ENCODE data around the gene PCCA.

PCCA gene

DNA sequence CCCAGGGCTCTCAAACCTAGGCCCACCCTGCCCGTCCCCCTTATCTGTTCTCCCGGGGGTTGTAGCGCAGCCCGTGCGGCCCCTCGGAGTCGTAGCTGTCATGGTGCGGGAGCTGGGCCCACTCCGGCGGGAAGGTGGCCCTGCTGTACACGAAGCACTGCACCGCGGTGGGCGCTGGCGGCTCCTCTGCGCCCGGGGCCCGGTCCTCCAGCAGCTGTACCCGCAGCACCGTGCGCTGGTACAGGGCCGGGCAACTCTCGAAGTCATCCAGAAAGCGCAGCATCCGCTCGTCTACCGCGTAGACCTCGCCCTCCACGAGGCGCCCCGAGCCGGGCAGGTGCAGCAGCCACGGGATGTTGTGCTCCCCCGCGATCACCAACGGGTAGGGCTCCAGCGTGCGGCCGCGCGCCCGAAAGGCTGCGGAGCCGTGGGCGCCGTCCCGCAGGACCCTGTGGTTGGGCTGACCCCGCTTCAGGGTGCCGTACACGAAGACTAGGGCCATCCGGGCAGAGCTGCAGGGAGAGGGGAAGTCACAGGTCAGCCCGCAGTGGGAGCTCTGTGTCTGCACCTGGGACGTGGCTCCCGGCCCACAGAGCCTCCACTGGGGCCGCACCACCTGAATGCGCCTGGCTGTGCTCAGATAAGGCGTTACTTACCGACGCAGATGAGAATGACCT is 443.3 kb downstream of the PCCA start:
- no peak for DNase-seq

DNA sequence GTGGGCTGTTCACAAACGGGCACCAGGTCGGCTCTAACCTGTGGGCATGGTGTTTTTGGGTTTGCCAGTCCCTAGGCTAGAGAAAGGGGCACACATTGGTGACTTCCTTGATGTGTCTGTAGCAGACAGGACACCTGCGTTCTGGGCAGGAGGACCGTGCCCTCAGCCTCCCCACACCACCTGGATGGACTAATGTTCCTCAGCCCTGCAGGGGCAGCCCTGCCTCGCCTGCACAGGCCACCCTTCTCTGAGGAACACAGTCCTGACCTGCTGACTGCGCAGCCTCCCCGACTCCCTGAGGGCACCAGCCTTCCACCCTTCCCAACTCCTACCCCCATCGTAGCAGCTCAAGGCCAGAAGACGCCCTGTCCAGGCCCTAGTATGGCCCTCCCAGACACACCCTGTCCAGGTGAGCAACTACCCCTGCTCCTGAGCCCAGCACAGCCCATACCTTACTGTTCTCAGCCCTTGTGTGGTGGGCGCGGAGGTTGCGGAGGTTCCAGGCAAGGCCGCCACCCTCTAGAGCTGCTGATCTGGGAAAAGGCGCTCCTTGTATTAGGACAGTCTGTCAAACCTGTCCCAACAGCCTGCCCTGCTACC is 444.0 kb downstream of the PCCA start:
- DNase-seq, result no peak

DNA sequence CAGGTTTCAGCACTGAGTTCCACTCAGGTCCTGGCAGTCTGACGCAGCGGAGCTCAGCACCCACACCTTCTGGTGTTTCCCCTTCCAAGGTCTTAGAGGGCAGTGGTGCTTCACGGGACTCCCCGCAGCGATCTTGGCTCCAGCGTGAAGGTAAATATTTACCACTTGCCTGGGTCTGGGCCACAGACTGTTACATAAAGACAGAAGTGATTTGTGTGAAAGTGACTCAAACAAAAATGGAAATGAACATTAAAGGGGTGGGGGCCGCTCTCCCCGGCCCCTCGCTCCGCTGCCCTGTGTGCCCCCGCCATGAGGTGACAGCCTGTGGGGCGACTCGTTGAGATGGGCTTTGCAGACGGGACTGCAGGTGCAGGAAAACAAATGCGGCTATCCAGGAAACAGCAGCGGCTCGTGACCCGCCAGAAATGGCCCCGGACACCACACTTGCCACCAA is 444.7 kb downstream of the PCCA start:
- no peak for DNase-seq

DNA sequence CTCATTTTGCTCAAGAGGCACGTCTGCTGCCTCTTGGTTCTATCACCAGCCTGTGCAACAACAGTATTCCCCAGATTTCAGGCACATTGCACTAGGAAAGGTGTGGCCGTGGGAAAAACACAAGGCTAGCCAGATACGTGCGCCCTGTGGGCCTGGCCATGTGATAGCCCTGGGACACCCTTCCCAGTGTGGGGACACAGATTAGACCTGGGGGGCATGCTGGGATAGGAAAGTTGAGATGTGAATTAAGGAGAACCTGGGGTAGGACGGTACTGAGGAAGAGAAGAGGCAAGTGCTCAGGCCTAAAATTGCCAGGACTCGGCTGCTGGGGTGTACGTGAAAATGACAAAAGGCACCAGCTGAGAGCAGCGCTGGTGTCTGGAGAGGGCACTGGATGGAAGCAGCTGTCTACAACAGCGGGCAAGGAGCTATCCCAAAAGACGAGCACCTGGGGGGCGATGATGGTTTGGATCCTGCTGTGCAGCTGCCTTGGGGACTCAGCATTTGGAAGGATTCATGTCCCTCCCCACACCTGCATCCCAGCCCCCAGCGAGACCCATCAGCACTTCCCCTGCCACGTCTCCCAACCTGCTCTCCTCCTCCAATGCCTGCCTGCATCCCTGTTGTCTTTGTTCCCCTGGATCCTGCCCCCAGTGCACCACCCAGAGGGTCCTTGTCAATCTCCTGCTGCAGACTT is 445.4 kb downstream of the PCCA start:
- no peak for DNase-seq

DNA sequence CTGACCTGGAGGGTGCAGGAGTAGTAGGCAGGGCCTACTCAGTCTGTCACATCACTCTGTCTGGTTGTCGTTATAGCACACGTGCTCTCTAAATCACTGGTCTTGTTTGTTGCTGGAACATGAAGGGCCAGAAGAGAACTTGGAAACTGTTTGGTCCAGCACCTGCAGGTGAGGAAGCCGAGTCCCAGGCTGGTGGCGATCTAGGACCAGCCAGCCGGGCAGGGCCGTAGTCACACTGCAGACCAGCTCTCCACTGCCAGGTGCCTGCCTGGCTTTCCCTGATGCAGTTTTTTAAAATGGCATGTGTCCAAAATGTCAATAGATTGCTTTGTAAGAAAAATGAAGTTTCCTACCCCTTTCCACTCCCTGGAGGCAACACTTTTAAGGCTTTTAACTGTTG is 446.0 kb downstream of the PCCA start:
- no peak for DNase-seq

DNA sequence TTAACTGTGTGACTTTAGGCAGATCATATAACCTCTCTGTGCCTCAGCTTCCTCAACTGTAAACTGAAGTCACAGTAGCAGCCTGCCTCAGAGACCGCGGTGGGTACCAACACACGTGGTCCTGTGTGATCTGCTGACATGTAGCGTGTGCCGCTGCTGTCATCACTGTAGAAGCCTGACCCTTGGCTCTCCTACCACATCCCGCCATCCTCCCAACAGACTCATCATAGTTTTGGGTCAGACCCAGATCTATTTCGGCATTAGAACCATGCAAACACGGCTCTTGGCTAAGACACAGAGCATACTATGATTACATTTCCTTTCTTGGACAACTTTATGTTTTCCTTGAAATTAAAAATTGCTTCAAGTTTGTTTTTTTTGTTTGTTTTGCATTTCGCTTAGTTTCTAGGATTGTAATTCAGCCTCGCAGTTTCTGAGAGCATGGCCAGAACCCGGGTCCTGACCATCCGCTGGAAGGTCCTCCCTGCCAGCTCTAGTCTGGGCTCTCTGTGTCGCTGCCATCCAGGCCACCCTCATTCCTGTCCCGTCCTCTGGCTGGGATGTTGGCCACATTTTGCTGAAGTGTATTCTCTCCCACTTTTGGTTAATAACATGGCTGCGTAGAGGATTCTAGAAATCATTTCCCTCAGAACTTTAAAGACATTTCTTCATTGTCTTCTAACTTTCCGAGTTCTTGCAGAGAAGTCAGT is 446.7 kb downstream of the PCCA start:
- DNase-seq, result no peak

DNA sequence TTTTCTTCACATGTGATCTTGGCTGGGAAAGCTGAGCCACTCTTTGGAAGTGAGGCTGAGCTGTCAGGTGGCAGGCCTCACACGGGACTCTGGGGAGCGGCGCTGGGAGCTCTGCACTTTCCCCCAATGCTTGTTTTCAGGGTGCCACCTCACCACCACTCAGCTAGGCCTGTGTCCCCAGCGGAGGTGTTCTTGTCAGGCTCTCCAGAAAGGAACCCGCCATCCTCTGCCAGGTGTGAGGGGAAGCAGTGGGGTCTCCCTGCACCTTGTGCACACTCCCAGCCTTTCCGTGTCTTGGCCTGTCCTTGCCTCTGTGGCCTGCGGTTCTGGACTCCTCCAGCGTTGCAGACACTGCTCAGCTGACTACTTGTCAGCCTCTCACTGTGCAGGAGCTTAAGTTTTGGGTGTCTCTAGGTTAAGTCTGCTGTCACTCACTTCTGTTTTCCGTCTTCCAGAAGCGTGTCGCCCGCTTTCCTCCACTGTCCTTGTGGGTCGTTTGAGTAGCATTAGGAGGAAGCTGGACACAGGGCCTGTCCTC is 447.8 kb downstream of the PCCA start:
- DNase-seq, result no peak

DNA sequence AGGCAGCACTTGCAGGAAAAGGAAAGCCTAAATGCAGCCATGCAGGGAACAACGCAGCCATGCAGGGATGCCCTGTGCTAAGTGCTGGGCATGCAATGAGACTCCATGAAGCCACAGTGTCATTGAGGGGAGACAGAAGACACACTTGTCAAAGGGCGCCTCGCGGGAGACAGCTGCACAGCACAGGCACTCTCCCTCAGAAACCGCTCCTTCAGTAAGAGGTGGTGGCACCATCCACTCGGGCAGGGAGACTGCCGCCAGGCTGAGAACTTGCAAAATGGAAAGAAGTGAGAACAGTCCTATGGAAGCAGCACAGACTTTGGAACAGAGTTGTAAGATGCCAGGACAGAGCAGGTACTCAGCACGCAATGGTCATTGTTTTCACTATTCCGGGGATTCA is 448.6 kb downstream of the PCCA start:
- no peak for DNase-seq

DNA sequence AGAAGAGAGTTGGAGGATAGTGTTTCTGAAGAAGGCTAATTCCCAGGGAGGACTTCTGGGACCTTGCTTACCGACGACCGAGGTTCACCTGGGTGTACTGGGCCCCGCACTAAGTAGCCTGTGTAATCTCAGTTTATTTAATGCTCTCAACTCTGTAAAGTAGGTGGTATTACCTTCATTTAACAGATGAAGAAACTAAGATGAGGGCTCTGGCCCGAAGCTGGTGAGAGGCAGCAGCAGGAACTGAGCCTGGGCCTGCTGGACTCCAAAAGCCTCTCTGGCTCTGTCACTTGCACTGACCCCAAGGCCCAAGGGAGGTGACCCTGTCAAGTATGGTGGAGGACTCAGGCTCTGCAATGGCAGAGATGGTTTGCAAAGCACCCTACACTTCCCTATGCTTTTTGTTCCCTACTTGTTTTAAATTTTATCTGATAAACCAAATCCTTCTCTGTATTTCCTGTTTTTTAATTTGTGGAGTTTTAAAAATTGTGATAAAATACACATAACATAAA is 449.1 kb downstream of the PCCA start:
- DNase-seq, result no peak

DNA sequence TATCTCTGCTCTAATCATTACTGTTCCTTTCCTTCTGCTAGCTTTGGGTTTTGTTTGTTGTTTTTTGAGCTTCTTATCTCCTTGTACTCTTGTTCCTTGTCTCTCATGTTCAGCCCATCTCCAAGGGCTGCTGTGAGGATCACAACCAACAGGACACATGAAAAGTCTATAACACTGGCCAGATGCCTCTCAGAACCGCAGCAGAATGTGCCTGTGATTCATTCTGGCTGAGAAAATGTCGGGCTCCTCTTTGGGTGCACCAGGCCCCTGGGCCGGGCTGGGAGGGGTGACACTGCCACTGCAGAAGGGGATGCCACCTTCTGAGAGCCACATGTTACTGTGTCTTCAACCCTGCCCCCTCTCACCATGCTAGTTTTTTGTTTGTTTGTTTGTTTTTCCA is 451.7 kb downstream of the PCCA start:
- no peak for DNase-seq

DNA sequence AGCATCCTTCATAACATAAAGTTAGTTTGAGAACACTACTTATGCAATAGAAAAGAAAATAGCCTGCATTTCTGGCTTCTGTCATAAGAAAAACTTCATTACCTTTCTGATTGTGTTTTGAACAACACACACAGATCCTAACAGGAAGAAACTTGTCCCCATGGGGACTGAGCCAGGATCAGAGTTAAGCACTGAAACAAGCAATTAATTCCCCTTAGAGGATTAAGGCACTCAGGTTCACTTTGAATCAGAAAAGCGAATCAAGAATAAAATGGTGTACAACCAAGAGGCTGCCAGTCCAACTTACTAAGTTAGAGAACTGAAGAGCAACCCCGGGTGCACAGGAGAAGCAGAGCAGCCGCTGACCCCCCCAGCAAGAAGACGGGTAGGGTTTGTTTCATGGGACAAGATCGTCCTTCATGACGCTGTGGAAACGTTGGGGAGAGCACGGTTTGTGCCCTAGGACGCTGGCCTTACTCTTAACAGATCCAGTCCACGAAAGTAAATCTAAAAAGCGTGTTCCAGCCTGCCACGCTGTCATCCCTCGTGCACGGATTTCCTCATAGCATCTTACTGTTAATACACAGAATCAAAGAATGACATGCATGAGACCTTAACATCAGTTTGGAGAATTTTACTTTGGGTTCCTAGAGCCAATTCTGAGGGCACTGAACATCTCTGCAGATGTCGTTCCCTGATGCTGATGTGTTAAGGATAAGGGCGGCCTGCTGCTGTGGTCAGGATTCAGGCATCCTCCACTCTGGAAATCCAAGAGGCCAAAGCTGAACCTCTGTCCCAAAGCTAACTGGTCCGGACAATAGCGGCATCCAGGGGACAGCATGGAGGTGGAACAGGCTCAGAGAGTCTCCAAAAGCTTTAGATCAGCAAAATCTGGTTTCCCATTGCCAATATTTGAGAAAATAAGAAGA is 453.3 kb downstream of the PCCA start:
- DNase-seq, result no peak

DNA sequence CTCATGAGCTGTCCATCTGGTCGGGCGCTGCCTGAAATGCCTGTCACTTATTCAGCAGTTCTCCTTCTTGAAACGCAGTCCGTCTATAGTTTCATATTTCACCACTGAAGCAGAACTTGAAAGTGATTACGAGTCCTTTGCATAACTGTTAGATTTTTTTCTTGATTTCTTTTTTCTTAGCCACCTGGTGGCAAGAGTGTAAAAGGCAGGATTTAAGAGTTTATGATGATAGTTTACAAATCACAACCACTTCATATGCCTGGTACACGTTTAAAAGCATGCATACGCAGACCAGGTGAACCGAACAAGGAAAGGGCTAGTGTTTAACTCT is 453.9 kb downstream of the PCCA start:
- DNase-seq, result no peak

DNA sequence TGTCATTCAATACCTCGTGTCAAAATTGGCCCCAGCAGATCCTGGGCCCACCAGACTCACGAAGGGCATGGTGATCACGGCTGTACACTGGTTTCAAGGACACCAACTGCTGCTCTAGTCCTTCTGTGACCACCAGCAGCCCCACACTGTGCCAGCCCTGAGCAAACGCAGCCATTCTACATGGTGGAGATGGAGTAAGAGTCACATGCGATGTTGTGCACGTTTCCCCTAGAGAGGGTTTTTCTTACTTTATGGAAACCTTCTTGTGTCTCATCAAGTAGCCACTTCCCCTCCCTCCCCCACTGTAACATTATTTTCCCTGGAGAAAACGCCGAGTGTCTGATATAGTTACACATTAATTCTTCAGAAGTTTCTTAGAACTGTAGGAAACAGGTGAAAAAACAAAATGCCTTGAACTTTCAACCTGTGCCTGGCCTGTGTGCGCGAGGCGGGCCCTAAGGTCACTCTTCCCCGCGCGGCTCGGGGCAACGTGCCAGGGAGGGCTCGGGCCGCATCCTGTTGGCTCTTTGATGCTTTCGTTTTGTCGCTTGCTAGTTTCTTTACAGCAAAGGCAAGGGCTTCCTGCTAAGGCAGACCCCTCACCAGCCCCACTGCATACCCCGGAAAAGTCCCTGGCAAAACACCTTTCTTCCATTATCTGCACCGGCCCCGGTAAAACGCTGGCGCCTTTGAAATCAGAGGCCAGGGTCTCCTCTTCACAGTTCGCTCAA is 455.1 kb downstream of the PCCA start:
- no peak for DNase-seq

DNA sequence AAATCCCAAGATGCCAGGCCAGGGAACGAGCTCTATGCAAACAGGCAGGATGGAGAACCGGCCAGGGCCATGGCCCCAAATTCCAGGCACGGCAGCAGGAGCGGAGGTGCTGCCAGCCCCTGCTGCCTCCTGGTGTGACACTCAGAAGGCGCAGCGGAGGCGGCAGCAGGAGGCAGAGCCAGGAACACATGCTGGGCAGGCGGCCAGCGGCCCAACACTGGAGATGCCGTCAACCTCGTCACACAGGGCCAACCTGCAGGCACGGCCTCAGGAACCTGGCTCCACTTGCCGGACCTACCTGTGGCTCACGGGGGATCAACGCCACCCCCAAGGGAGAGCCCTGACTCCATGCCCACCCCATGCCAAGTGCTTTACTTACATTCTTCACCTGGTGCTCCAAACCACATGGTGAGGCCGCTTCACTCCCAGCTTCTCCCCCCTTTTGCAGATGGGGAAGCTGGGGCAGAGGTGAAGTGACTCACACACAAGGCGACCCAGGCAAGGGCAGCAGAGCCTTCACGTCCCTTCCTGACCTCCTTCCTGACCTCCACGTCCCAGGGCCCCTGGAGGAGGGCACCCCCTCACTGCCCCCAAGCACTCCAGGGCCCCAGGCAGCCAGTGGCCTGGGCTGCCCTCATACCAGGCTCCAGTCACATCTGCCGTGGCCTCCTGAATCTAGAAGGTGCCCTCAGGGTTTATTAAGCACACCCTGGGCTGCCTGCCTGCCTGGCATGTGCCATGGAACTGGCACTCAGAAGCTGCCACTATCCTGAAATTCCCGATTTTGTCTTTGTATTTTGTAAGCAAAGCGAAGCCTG is 456.2 kb downstream of the PCCA start:
- DNase-seq, result peak; percentile 18

DNA sequence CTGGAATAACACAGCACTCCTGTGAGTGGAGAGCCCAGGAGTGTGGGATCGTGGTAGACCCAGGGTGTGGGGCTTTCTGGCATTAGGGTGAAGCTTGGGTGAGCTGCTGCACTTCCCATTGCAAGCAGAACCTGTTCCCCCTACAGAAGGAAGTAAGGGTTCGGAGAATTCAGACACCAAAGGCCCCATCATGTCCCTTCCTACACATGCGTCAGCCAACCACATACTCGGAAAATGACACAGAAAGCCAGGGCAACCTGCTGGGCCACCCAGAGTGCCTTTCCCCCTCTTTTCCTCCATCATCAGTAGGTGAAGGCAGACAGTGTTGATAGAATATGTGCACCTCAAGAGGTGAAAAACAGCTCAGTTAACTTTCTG is 456.8 kb downstream of the PCCA start:
- DNase-seq, result no peak

DNA sequence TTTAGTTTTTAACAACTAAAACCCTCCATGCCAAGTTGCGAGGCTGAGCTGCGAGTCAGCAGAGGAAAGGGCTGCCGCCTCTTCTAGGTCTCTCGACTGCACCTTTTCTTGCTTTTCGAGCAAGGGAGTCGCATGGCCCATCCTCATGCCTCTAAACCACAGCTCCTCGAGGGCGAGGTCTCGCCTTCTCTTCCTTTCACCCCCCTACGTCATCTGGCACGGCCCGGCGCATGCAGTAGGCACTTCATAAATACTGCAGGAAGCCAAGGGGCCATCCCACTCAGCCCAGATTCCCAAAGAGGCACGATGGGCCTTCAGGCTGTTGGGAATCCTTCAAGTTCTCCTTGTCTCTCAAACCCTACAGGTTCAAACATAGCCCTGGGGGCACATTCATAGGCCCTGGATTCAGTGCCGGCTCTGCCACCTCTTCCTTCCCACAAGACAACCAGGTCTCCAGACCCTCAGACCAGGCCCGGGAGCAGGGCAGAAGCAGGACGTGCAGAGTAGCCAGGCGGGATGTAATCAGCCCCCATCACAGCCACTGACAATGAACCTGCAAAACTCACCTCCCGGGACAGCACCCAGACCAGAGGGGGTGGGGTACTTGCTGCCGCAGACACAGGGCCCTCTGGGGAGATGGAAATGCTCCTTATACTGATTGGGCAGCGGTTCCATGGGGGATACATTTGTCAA is 458.0 kb downstream of the PCCA start:
- no peak for DNase-seq

DNA sequence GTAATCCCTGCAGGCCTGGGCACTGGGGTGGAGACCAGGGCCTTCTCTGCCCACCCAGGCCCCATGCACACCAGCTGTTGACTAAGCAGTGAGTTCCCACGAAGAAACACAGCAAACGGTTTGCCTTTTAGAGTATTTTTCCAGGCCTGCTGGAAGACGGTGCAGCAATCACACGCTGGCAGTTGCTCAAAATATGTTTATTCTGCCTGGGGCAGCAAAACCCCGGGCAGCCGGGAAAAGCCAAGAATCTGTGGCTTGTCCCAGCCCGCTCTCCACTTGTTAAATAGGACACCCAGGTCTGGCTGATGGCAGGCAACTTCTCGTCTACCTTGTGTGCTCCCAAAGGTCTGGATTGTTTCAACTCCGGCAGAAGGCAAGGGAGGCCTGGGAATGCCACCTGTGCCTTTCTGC is 458.9 kb downstream of the PCCA start:
- DNase-seq, result peak; percentile 38

DNA sequence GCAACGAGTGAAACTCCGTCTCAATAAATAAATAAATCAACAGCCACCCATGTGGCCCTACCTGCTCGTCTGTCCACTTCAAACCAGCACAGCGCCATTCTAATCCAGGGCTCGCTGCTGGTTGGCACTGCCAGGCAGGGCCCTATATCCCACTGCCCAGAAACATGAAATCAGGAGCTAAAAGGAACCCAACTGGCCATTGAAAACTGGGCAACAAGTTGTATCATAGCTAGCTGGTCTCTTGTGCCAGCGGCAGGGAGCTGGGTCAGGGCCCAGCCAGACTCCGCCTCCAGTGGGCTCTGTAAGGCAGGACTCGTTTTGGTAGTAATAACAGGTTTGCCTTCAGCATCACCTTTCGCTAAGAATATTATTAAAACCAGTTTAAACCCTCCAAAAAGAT is 460.4 kb downstream of the PCCA start:
- DNase-seq, result no peak

DNA sequence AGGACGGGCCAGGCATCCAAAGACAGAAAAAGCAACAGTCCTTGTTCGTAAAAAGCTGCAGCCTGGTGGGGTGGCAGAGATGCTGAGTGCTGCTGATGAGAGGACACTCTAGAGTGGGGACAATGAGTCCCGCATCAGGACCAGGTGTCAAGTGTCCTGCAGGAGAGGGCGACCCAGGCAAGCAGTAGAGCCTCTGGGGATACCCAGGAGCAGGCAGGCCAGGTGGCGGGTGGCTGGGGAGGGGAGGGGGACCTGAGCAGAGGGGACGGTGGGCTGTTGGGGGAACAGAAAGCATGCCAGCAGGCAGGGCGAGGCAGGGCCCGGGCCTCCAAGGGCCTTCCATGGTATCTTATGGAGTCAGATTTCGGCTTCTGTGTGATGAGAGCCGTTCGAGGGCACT is 463.9 kb downstream of the PCCA start:
- DNase-seq, result no peak

DNA sequence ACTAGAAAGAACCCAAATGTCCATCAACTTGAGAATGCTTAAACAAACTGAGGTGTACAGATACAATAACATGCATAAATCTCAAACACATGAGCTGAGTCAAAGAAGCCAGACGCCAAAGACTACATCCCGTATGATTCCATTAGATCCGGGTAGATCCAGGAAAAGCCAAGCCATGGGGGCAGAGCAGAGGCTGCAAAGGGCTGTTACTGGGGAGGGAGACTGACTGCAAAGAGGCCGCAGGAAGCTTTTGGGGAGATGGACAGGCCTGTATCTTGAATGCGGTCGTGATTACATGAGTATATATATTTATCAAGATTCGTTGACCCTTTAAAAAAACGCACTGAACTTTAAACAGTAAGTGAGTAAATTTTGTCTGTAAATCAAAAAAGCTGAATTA is 471.0 kb downstream of the PCCA start:
- DNase-seq, result no peak

Data from NCI-H1694 (cell line).